WI38 (cell line): ENCODE results near the gene DNLZ.

Experiments used
- H3K4me3 ChIP-seq: 2 replicates; pipeline ENCODE4 v1.5.1; 2011; ENCODE audit warnings: low read depth, mild to moderate bottlenecking, control low read depth, low read length
- CTCF ChIP-seq: IDR thresholded peaks from 2 replicates; pipeline ENCODE4 v1.5.1; 2012; ENCODE audit warnings: low read depth, mild to moderate bottlenecking, control low read depth, low read length

DNLZ gene

GRCh38 chr9:136351252-136351800, 12.2 kb downstream of the DNLZ start:
- no peak for TF ChIP-seq CTCF
- no peak overlapping the region for H3K4me3 ChIP-seq

- TF ChIP-seq CTCF = no peak
- no peak overlapping the region for H3K4me3 ChIP-seq
Observed at GRCh38 chr9:136349546-136349945, 14.0 kb downstream of the DNLZ start.

DNA sequence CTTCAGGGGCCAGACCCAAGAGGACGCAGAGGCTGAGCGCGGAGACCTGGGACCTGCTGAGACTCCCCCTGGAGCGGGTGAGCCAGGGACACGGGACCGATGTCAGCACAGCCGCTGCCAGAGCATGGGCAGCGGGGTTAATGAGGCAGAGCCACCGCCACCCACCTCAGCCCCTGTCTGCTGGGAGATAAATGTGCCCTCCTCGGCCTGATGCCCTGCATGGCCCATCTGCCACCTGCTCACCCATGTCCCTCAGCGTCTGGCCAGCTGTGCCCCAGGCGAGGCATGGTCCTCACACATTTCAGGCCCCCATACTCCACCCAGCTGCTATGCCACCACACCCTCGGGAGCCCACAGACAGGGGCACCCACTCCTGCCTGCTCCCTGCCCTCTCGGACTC, 14.9 kb downstream of the DNLZ start:
- no peak for TF ChIP-seq CTCF
- no peak overlapping the region for H3K4me3 ChIP-seq

DNA sequence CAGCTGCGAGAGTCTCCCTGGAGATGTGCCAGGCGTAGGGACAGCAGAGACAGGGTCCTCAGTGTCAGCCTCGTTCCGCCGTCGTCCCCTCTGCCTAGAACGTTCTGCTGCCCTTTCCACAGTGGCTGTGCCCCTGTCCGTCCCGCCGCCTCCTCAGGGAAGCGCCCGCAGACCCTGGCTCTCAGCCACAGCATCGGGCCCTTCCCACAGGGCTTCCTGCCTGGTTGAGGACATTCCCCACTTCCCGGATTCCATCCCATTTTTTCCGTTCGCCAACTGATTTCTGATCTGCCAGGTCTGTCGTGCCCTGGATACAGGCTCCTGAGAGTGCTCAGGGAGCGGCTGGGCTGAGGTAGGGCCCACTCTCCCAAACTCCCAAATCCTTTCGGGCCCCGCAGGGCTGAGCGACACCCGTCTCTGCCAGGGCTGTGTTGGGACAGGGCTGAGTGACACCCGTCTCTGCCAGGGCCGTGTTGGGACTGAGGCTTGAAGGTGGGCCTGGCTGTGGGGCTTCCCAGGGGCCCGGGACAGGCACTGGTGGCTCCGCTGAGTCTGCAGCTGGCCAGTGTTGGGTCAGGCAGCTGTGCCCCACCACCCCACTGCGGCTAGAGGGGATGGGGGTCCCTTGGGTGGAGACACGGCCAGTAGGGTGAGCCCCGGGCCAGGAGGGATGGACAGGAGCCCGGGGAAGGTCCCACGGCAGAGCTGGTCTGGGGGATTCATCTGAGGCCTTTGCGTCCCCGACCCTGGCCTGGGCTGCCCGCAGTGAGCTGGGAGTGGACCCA, 15.9 kb downstream of the DNLZ start:
- H3K4me3 ChIP-seq = no peak overlapping the region
- no peak for TF ChIP-seq CTCF

DNA sequence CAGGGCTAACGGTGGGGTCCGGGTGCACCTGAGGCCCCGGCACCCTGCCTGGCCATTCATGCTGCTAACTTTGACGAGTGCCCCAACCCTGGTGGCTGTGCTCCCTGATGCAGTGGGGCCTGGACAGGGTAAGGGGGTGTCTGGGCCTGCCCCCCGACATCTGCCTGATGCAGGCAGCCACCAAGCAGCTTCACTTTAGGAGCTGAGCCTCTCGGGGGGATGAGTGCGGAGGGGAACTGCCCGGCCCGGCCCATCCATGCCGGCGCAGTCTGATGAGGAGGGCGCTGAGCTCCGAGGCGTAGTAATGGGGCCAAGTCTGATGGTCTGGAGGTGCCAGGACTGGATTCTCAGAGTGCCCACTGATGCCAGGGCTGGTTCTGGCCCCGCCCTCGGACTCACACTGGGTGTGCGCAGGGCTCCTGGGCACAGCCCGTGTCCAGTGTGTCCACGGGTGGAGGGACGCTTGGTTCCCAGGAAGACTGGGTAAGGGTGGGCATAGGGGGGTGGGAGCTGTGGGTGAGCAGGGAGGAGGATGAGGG, 16.5 kb downstream of the DNLZ start:
- no peak overlapping the region for H3K4me3 ChIP-seq
- TF ChIP-seq CTCF = no peak

- TF ChIP-seq CTCF = no peak
- no peak overlapping the region for H3K4me3 ChIP-seq
Observed at GRCh38 chr9:136346157-136346481, 17.4 kb downstream of the DNLZ start.

GRCh38 chr9:136345281-136346156, 18.0 kb downstream of the DNLZ start:
- no peak overlapping the region for H3K4me3 ChIP-seq
- no peak for TF ChIP-seq CTCF
